BJ (cell line): ENCODE data around the gene FNDC5. TPM values are rescaled to one million over a fixed set of nuclear protein-coding genes. Genes with fewer than 3 reads are reported as not detected.

Experiments
- CTCF ChIA-PET: fragments of 350-600 bp; formaldehyde crosslinking; extraction: SDS; loops from one replicate; lab custom pipeline; 2021; ENCODE audit warnings: antibody characterized with exemption, inconsistent platforms; lab: Yijun Ruan, JAX
- POLR2A ChIA-PET: fragments of 300-600 bp; sonication (Branson Sonifier 250); formaldehyde crosslinking; extraction: SDS; loops from one replicate; lab custom pipeline; 2021; ENCODE audit warnings: antibody characterized with exemption; lab: Charles Lee
- DNase-seq: peaks from one replicate; pipeline ENCODE4 v3.0.0-alpha.2; 2011; ENCODE audit warnings: low read depth
- H3K27me3 ChIP-seq: 2 replicates; pipeline ENCODE4 v1.6.0; 2011; ENCODE audit warnings: low read length; ENCODE audit not compliant: control insufficient read depth, insufficient read depth
- H3K36me3 ChIP-seq: 2 replicates; pipeline ENCODE4 v1.5.1; 2011; ENCODE audit warnings: low read length; ENCODE audit not compliant: control insufficient read depth, insufficient read depth
- H3K4me3 ChIP-seq: 2 replicates; pipeline ENCODE4 v1.5.1; 2011; ENCODE audit warnings: low read depth, mild to moderate bottlenecking, control low read depth, low read length
- CTCF ChIP-seq: IDR thresholded peaks from 2 replicates; pipeline ENCODE4 v1.5.1; 2011; ENCODE audit warnings: low read depth, mild to moderate bottlenecking, control low read depth, inconsistent platforms, low read length, moderate library complexity; ENCODE audit not compliant: insufficient read depth
- polyA plus RNA-seq: library from polyadenylated mRNA; depleted of rRNA; stranded (reverse); fragments of >200 nt; gene quantifications from 2 replicates; pipeline ENCODE4 v1.2.3, GENCODE V29; 2011

The FNDC5 gene
- polyA plus RNA-seq, 1 experiment: 1.2 TPM

- Histone ChIP-seq H3K4me3 (no peak overlapping the region), H3K27me3 (peaks cover 6% of the 10 kb centered on the region), H3K36me3 (no peaks in the 10 kb centered on the region; the same call in 1 of the 2 replicates)
- CTCF ChIA-PET: interaction anchor here (1.1 to 1.4 kb wide), 3 partner anchors 8 to 192 kb away, joined by 3 to 5 read pairs (median 3); no protein-coding TSS in a partner anchor
- DNase-seq: no peak
- no peak for TF ChIP-seq CTCF
- POLR2A ChIA-PET: no interaction called here
Observed at GRCh38 chr1:32894681-32895080, 24.0 kb upstream of the FNDC5 start.

DNA sequence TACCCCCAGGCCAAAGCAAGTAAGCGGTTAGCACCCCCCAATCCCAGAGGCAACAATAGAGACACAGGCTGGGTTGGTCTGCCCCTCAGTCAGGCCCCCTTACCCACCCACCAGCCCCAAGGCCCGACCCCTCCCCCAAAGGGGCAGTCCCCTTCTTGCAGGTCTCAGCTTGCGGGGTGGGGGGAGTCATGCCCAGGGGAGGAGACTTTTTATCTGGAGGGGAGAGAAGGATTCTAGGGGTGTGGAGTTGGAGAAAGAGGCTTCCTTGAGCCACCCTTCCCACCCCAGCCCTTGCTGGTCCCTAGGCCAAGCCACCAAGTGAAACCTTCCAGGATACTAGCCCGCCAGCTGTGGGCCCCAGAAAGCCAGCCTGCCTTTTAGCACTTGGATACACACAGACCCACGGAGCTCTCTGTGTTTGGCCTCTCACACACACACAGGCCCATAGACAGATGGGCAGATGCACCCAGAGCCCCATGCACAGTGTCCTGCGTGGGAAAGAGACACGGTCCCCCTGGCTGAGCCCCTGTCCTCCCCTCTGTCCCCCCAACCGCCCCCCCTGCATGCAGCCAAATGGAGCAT, 23.4 kb upstream of the FNDC5 start:
- DNase-seq: no peak
- H3K27me3 ChIP-seq: peaks cover 7% of the 10 kb centered on the region
- no peak for TF ChIP-seq CTCF
- POLR2A ChIA-PET: no interaction called here
- no peaks in the 10 kb centered on the region; the same call in 1 of the 2 replicates for H3K36me3 ChIP-seq
- CTCF ChIA-PET: interaction anchor here (1.1 to 2.4 kb wide), 5 partner anchors 12 to 192 kb away, joined by 3 to 9 read pairs (median 4); no protein-coding TSS in a partner anchor
- H3K4me3 ChIP-seq: no peak overlapping the region

- ChIA-PET CTCF (interaction anchor here (0.9 to 2.7 kb wide), 10 partner anchors 11 to 429 kb away, joined by 3 to 43 read pairs (median 4); no protein-coding TSS in a partner anchor), POLR2A (interaction anchor here (0.6 kb wide), 1 partner anchor 23 kb away, joined by 12 read pairs; no protein-coding TSS in a partner anchor)
- TF ChIP-seq CTCF: peak; percentile 36
- H3K4me3 ChIP-seq: peak overlapping the region; percentile 37
- DNase-seq: no peak
- H3K27me3 ChIP-seq: peaks cover 8% of the 10 kb centered on the region
- H3K36me3 ChIP-seq: no peaks in the 10 kb centered on the region; the same call in 1 of the 2 replicates
Observed at GRCh38 chr1:32893198-32894018, 22.7 kb upstream of the FNDC5 start.

DNA sequence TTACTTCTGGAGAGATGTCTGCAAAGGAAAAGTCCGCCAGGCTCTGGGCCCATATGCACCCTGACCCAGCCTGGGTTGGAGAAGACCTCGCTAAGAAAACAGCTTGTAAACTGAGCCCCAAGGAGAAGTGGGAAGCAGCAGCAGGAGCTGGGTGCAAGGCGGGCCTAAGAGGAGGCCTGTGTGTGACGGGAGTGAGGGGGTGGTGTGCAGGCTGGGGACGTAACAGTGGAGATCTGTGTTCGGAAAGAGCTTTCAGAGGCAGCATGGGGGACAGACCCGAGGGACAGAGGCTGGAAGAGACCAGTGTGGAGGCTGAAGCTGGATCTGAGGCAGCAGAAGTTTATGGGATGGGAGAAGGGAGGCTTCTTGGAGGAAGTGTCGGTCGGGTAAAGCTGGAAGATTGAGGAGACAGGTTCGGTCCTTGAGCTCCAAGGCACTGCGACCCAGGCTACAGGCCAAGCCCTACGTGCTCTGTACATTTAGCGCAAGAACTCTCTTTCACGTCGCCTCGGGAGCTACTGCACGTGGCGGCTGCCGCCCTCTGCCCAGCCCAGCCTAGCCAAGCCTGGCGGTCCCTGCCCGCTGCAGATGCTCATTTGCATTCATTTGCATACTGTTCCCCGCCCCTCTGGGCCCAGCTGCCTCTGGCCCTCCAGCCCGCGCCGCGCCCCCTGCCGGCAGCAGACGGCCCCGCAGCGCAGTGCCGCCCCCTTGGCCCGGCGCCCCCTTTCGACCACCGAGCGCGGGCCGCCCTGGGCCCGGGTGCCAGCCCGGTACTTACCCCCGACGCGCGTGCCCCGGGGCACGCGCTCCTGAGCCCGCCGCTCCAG, 21.9 kb upstream of the FNDC5 start:
- CTCF ChIA-PET: interaction anchor here (0.7 to 2.7 kb wide), 13 partner anchors 11 to 428 kb away, joined by 3 to 43 read pairs (median 4); no protein-coding TSS in a partner anchor
- H3K4me3 ChIP-seq: peak overlapping the region; percentile 37

More for the DNA sequence above, 21.9 kb upstream of the FNDC5 start:
- DNase-seq: no peak
- POLR2A ChIA-PET: interaction anchor here (0.6 kb wide), 1 partner anchor 22 kb away, joined by 12 read pairs; no protein-coding TSS in a partner anchor
- peak; percentile 29; the same call in 1 of the 2 replicates for TF ChIP-seq CTCF
- no peaks in the 10 kb centered on the region; the same call in 1 of the 2 replicates for H3K36me3 ChIP-seq
- H3K27me3 ChIP-seq: peaks cover 8% of the 10 kb centered on the region
